GM19324 (cell line): ENCODE measurements around the gene HGFAC.
"Not testable (repeated sequence)": the region's sequence is repeated elsewhere in the genome, so short reads cannot be mapped to it uniquely, and the experiment has no call there.

Experiments
- ATAC-seq: cut with Tn5 transposase; IDR thresholded peaks from one replicate; pipeline ENCODE4 v1.9.1; 2021; ENCODE audit warnings: mild to moderate bottlenecking, moderate library complexity; ENCODE audit not compliant: unreplicated experiment, low FRiP score

Gene HGFAC

DNA sequence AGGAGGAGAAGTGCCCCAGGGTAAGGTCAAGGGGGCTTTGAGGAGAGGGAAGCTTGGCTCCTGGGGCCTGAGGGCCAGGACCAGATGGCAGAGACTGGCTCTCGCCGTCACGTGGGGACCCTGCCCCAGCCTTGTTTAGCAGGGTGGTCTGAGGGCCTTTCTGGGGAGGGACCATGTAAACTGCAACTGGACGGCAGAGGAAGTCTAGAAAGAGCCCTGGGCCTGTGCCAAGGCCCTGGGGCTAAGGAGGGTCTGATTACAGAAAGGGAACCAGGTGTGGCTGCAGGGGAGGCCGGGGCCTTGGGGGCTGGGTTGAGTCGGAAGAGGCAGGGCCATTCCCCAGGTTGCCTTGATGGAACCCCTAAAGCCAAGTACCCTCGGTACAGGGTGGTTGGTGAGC, 1.8 kb upstream of the HGFAC start:
- no peak for ATAC-seq

DNA sequence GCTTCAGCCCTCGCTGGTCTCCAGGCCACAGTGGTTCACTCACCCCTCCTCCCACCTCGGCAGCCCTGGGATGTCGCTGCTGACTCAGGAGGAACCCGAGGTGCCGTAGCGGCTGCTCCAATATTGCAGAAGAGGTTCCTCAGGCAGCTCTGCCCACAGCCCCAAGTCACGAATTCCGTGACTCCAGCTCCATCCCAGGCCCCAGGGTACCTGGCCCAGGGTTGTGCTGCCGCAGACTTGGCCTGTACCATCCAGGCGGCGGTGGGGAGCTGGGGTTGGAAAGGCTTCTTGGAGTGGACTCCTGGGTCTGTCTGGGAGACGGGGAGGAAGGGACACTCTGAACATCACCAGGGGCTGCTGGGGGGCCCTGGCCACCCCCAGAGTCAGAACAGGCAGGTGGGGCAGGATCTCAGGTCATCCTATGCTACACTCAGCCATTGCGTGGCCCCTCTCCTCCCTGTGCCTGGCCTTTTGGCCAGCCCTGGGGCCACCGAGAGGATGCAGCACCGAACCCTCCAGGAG, 728 bp upstream of the HGFAC start:
- ATAC-seq, result no peak

DNA sequence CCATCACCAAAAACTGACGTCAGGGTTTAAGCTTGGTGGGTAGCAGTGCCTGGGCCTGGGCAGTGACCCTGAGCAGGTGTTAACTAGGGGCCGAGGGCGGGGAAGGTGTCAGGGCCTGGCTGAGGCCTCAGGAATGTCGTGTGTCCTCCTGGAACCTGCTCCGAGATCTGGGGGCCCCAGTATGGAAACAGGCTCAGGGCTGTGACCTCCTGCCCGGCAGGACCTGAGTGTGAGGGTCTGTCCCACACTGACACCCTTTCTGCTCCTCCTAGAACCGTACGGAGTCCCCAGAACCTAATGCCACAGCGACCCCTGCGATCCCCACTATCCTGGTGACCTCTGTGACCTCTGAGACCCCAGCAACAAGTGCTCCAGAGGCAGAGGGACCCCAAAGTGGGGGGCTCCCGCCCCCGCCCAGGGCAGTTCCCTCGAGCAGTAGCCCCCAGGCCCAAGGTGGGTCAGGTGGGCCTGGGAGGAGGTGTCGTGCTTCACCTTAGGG, 741 bp downstream of the HGFAC start:
- no peak for ATAC-seq

DNA sequence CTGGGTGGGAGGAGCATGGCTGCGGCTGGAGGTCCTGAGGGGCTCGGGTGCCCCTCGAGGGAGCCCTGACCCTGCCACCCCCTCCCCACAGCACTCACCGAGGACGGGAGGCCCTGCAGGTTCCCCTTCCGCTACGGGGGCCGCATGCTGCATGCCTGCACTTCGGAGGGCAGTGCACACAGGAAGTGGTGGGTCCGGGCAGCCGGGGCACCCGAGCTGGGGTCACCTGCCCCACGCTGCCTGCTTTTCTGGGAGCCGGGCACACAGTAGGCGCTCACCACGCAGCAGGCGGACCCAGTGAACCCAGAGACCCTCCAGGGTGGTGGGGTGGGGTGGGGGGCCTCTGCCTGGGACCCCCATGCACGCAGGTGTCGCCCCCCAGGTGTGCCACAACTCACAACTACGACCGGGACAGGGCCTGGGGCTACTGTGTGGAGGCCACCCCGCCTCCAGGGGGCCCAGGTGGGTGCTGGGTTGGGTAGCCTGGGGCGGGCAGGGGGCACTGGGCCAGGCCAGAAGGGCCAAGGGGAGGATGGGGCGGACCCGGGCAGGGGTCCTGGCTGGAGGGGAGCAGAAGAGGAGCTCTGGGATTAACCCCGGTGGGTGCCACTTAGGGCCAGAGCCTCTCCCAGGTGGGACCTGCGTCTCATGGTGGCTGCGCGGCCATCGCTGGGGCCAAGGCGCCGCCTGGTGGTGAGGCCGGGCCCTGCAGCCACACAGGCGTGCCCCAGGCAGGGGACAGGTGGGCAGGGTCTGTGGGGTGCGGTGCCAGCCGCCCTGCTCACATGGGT, 1.4 kb downstream of the HGFAC start:
- ATAC-seq, result no peak

DNA sequence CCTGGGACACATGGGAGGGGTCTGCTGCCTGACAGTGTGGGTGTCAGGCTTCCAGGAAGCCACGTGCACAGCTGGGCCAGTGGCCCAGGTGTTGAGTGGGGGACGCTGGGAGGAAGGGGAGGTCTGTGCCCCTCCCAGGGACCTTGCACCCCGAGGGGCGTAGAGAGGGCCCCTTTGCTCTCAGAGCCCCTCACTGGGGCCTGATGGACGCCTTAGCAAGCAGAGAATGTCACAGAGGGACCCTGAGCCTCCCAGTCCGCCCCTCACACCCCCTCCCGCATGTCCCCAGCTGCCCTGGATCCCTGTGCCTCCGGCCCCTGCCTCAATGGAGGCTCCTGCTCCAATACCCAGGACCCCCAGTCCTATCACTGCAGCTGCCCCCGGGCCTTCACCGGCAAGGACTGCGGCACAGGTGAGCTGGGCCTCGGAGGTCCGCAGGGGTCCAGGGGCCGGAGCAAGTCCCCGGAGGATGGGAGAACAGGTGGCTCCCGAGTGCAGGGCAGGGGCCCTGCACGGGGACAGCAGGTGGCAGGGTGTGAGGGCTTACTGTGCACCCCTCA, 2.1 kb downstream of the HGFAC start:
- ATAC-seq, result no peak

DNA sequence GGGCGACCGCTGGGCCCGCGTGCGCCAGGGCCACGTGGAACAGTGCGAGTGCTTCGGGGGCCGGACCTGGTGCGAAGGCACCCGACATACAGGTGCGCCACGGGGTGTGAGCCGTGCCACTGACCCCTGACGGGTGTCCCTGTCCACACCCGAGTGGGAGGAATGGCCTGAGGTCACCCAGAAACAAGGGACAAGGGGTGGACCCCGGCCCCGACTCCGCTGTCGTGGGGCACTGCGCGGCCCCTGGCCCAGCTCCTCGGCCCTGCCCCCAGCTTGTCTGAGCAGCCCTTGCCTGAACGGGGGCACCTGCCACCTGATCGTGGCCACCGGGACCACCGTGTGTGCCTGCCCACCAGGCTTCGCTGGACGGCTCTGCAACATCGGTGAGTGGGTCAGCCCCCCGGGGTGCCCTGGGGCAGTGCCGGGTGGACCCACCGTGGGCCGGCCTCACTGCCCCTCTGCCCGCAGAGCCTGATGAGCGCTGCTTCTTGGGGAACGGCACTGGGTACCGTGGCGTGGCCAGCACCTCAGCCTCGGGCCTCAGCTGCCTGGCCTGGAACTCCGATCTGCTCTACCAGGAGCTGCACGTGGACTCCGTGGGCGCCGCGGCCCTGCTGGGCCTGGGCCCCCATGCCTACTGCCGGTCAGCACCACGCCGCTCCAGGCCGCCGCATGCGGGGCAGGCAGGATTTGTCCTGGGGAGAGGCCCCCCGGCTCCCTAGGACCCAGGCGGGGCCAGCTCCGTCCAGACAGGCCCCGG, 2.8 kb downstream of the HGFAC start:
- no peak for ATAC-seq

DNA sequence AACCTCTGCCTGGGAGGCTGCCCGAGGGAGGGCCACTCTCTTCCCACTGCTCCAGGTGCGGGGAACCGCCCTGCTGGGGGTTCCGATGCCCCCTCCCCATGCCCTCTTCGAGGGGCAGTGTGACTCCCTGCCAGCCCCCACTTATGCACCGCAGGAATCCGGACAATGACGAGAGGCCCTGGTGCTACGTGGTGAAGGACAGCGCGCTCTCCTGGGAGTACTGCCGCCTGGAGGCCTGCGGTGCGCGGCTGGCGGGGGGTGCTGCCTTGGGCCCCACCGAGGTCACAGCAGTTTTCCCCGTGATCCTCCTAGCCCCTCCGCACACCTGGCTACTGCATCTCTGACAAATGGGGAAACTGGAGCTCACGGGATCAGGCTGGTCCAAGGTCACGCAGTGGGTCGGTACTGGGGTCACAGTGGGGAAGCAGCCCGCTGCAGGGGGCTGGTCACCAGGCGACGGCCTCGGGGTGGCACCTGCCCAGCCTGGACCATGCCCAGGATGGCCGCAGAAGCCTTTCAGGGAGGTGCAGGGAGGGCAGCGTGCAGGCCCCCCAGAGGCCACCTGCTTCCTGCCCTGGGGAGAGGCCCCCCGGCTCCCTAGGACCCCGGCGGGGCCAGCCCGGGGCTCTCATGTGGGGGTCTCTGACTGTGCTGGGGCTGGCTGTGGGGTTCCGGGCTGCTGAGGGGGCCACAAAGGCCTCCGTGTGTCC, 3.5 kb downstream of the HGFAC start:
- no peak for ATAC-seq

DNA sequence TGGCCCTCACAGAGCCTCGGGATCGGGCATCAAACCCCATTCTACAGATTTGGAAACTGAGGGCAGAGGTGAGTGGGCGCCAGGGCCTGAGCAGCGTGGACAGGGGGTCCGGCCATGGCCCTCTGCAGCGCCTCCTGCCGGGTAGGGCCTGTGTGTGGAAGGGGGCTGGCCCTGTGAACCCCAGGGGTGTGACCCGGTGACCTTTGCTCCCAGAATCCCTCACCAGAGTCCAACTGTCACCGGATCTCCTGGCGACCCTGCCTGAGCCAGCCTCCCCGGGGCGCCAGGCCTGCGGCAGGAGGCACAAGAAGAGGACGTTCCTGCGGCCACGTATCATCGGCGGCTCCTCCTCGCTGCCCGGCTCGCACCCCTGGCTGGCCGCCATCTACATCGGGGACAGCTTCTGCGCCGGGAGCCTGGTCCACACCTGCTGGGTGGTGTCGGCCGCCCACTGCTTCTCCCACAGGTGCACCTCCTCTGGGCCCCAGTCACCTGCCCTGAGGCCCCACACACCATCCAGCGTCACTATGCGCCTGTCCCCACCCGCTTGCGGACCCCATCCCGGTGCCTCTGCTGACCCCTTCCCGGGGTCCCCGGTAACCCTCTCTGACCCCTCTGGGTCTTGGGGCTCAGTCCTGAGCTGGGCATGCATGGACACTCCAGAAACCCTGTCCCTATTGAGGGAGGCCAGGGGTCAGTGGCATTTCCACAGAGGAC, 4.2 kb downstream of the HGFAC start:
- no peak for ATAC-seq

DNA sequence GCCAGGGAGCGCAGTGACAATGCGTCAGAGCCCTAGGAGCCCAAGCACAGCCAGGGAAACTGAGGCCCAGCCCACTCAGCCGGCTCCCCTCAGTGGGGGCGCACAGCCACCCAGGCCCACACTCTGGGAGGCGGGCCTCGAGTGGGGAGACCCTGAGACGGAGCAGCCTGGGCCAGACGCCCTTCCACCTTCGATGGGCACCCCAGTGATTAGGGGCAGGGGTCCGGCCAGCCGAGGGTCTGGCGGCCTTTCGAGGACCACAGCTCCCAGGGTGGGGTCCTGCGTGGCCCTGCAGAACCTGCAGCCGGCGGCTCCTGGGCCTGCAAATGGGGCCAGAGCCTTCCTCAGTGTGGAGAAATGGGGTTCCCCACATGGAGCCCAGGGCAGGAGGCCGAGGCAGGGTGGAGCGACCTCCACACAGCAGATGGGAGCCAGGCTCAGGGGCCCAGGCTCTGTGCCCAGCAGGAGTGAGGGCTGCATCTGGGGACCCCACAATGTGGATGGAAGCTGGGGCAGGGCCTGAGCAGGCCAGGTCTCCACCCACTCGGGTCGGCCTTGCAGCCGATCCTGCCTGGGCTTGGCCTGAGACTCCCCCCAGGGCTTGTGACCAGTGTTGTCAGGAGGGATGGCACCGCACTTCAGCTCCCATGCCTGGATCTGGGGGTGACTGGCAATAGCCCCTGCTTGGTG, 5.0 kb downstream of the HGFAC start:
- no peak for ATAC-seq

DNA sequence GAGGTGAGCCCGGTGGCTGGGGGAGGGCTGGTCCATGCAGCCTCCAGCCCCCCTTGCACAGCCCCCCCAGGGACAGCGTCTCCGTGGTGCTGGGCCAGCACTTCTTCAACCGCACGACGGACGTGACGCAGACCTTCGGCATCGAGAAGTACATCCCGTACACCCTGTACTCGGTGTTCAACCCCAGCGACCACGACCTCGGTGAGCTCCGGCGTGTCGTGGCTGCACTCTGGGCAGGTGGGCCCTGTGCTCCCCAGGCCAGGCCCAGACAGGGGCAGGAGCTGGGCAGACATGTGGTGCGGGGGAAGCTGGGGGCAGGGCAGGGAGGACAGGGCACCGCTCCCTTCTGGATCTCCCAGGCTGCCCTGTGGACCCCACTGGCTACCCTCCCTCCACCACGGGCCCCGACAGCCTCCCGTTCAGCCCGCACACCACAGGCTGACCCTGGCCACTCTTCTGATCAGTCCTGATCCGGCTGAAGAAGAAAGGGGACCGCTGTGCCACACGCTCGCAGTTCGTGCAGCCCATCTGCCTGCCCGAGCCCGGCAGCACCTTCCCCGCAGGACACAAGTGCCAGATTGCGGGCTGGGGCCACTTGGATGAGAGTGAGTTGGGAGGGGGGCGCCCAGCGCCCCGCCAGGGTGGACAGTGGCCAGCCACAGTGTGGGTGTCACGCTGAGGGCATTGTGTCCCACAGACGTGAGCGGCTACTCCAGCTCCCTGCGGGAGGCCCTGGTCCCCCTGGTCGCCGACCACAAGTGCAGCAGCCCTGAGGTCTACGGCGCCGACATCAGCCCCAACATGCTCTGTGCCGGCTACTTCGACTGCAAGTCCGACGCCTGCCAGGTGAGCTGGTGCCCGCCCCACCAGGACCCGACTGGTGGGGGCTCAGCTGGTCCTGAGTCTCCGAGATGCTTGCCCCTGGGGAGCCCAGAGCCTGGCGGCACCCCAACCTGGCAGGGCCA, 5.9 kb downstream of the HGFAC start:
- ATAC-seq, result no peak

DNA sequence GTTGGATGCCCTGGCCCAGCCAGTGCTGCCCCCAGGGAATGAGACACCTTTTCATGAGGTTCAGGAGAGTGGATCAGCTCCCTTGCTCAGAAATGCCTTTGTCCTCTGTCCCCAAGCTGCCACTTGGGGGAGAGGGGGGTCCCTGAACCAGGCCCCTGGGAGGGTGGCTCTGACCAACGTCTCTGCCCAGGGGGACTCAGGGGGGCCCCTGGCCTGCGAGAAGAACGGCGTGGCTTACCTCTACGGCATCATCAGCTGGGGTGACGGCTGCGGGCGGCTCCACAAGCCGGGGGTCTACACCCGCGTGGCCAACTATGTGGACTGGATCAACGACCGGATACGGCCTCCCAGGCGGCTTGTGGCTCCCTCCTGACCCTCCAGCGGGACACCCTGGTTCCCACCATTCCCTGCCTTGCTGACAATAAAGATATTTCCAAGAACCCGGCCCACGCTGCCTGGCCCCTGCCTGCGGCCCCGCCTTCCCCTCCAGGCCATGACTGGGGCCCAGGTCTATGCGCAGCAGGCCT, 7.3 kb downstream of the HGFAC start:
- ATAC-seq, result no peak

DNA sequence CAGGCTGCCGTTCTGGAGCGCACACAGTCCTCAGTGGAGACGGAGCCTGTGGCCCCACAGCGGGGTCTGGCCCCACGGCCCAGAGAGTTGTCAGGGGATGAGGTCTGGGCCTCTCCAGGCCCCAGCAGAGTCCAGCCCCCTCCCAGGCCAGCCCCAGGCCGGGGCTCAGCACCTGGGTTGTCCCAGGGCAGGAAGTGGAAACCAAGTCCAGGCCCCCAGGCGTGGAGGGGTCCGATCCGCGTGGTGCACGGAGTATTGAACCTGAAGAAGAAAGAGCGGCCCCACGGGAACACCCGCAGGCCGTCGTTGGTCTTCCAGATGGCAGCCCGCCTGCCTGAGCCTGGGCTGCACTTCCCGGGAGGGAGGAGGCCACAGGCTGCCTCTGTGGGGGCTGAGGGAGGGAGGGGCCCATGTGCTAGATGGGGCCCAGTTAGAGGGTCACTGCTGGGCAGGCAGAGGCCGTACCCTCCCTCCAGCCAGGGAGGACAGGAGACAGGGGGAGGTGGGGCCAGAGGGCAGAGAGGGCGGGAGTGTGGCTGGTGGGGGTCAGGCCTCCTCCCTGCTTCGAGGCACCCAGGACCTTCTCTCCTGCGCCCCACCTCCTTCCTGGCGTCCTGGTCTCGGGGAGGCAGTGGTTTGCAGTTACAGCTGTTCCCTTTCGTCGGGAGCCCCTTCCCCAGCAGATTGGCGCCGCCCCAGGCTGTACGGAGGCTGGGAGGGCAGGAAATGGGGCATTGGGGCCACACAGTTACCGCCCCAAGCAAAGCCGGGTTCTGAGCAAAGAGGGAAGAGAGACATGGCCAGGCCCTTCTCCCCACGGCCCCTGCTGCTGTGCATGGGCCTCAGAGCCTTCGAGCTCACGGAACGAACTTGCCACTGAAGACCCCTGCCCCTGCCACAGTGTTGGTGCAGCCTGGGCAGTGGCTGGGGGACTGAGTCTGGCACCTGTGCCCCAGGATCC, 8.1 kb downstream of the HGFAC start:
- ATAC-seq, result no peak

DNA sequence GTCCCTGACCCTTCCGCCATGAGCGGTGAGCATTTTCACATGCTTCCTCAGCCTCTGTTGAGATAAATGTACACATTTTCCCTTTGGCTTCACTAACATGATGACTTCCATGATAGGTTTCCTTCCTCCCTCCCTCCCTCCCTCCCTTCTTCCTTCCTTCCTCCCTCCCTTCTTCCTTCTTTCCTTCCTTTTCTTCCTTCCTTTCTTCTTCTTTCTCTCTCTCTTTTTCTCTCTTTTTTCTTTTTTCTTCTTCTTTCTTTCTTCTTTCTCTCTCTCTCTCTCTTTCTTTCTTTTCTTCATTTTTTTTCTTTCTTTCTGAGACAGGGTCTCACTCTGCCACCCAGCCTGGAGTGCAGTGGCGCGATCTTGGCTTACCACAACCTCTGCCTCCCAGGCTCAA, 8.9 kb downstream of the HGFAC start:
- no peak for ATAC-seq

DNA sequence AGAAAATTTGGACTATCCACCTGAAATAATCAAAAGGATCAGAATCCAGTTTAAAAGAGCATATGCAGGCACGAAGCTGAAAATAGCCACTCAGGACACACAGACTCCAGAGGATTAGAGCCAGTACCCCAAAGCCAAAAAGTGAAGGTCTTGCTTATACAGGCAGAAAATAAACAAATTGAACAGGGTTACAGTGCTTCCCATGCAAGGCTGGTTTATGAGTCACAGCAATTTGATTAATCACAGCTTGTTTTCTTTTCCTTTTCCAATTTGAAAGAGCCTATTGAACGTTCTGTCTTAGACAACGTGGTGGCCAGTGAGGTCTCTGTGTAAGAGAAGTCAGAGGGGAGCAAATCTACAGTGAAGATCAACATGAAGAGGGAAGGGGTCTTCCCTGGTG, 10.2 kb downstream of the HGFAC start:
- ATAC-seq, result no peak

DNA sequence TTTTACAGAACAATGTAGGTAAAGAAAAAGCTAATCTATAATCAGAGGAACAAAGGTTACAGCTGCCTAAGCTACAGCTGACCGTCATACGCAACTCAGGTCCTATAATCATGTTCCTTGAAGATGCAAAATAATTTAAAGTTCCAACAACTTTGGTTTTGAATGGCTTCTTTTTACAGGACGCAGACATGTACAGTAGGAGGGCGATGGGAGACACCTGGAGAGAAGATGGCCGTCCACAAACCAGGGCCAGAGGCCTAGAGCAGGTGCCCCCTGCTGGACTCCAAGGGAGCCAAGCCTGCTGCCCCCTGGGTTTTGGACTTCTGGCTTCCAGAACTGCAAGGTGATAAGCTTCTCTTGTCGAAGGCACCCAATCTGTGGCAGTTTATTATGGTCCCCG, 10.6 kb downstream of the HGFAC start:
- no peak for ATAC-seq

DNA sequence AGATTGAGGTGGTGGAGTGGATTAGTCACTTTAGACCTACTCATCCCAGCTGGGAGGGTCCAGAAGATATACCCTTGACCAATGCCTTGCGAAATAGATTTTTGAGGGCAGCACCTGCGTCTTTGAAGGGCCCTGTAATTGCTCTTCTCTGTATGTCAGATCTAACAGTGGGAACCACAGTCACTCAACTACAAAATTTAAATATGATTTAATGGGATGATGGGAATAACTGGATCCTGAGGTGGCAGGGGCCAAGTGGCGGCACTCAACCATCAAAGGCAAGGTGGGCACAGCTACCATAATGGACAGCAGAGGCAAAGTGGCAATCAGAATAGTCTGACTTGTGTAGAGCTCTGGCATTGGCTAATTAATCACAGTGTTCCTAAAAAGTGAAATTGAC, 13.8 kb downstream of the HGFAC start:
- ATAC-seq, result not testable (repeated sequence)

DNA sequence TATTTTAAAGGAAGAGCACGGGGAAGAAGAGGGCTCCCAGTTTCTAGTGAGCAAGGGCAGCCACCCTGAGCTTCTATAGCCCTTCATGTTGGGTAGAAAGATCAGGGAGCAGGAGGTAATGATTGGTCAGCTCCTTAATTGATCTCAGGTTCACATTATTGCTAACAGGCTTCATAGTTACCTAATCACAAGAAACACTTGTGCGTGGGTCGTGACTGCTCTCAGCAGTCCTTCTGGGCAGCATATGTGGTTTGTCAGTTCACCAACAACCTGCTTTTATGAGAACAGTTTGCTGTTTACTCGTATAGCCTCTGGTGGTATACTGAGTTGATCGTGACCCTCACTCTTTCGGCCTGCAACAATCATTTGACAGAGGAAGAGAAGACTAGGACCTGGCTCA, 16.6 kb downstream of the HGFAC start:
- ATAC-seq, result no peak
